Hematopoietic multipotent progenitor cell treated with erythropoietin and hydrocortisone succinate and interleukin-3 and kit ligand, for 8 days (in vitro differentiated cells): Measurements from ENCODE around the gene NTN3.
"Not testable (repeated sequence)": the region's sequence is repeated elsewhere in the genome, so short reads cannot be mapped to it uniquely, and the experiment has no call there.

Experiments used
- DNase-seq: peaks from one replicate; pipeline ENCODE4 v3.0.0-alpha.2; 2015

The NTN3 gene

GRCh38 chr16:2441143-2441804 lies 29.8 kb upstream of the NTN3 start:
- DNase-seq = not testable (repeated sequence)

- no peak for DNase-seq
These were observed 27.5 kb upstream of the NTN3 start for GRCh38 chr16:2443555-2443954.

GRCh38 chr16:2447920-2448583 lies 23.0 kb upstream of the NTN3 start:
- no peak for DNase-seq

- DNase-seq = no peak
These were observed 22.0 kb upstream of the NTN3 start for GRCh38 chr16:2449118-2449517.

- no peak for DNase-seq
These were observed 20.6 kb upstream of the NTN3 start for GRCh38 chr16:2450535-2450934.

GRCh38 chr16:2450975-2451381 lies 20.1 kb upstream of the NTN3 start:
- no peak for DNase-seq

GRCh38 chr16:2451851-2452320 lies 19.2 kb upstream of the NTN3 start:
- no peak for DNase-seq

GRCh38 chr16:2452650-2453049 lies 18.4 kb upstream of the NTN3 start:
- DNase-seq = no peak

GRCh38 chr16:2455081-2455845 lies 15.8 kb upstream of the NTN3 start:
- no peak for DNase-seq

- no peak for DNase-seq
These were observed 14.4 kb upstream of the NTN3 start for GRCh38 chr16:2456551-2457153.

- no peak for DNase-seq
These were observed 13.8 kb upstream of the NTN3 start for GRCh38 chr16:2457267-2457666.

- no peak for DNase-seq
These were observed 13.2 kb upstream of the NTN3 start for GRCh38 chr16:2457946-2458345.

GRCh38 chr16:2458887-2459646 lies 12.0 kb upstream of the NTN3 start:
- DNase-seq = no peak

GRCh38 chr16:2459647-2460390 lies 11.3 kb upstream of the NTN3 start, which contains the start of gene TEDC2:
TSS of gene TEDC2 (plus strand) at chr16:2460109. CDS start at chr16:2460145, 36 bp downstream.
- DNase-seq = peak; percentile 97

- no peak for DNase-seq
These were observed 10.7 kb upstream of the NTN3 start for GRCh38 chr16:2460391-2460713.

GRCh38 chr16:2460916-2461315 lies 10.2 kb upstream of the NTN3 start:
- DNase-seq = no peak

GRCh38 chr16:2462031-2462866 lies 8.8 kb upstream of the NTN3 start:
- DNase-seq = no peak

- no peak for DNase-seq
These were observed 6.8 kb upstream of the NTN3 start for GRCh38 chr16:2464333-2464732.

GRCh38 chr16:2465653-2466415 lies 5.3 kb upstream of the NTN3 start:
- peak; percentile 51 for DNase-seq
